Tibial nerve (tissue), 3 donors: ENCODE measurements around the gene NTPCR.

Experiments used
- CTCF ChIP-seq, 5 experiments: fragments of 200-600 bp in 3 of 5; fragments of 450-650 bp in 2 of 5; sonication (generic) in 3 of 5; IDR thresholded peaks; one replicate each; pipeline ENCODE4 v1.5.1; 2016 to 2019; ENCODE audit warnings: antibody characterized with exemption in 5 of 5, mild to moderate bottlenecking in 3 of 5, moderate library complexity in 2 of 5
- POLR2A ChIP-seq, 2 donors: fragments of 450-650 bp; IDR thresholded peaks; one replicate each; pipeline ENCODE4 v1.6.1; 2017; ENCODE audit warnings: antibody characterized with exemption in 2 of 2, mild to moderate bottlenecking in 2 of 2, moderate library complexity in 2 of 2

- TF ChIP-seq POLR2A (IDR thresholded peaks at IDR 0.05) (no peak), CTCF (IDR thresholded peaks at IDR 0.05) (no peak)
These were observed 45.8 kb upstream of the NTPCR start for GRCh38 chr1:232904566-232904965.
